ENCODE data around the gene SIAH2.

The SIAH2 gene

DNA sequence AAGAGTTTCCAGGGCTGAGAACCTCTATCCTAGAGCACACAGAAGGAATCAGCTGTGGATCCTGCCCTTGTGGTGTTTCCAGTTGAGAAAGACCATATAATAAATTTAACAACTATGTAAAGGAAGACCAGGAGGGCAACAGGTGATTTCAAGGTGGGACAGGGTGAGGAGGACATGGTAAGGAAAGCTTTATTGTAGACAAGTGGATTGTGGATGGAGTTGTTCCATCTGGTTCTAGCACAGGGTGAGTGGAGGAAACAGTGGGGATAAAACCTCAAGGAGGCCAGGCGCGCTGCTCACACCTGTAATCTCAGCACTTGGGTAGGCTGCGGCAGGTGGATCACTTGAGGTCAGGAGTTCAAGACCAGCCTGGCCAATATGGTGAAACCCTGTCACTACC is 17.1 kb downstream of the SIAH2 start:
- no peaks in the 10 kb centered on the region for H3K36me3 ChIP-seq (ENCODE audit: control insufficient read depth, insufficient read depth, low read length)
- no peaks in the 10 kb centered on the region for H3K27me3 ChIP-seq (ENCODE audit: control insufficient read depth, insufficient read depth, low read length)
- no peak overlapping the region for H3K4me3 ChIP-seq (ENCODE audit: low read depth, low read length)
- H3K9ac ChIP-seq (ENCODE audit: low read depth, low read length): no peak overlapping the region
- no peaks in the 10 kb centered on the region for H3K9me3 ChIP-seq (ENCODE audit: control insufficient read depth, insufficient read depth, low read length)
- H3K4me1 ChIP-seq (ENCODE audit: control insufficient read depth, insufficient read depth, low read length): no peaks in the 10 kb centered on the region

DNA sequence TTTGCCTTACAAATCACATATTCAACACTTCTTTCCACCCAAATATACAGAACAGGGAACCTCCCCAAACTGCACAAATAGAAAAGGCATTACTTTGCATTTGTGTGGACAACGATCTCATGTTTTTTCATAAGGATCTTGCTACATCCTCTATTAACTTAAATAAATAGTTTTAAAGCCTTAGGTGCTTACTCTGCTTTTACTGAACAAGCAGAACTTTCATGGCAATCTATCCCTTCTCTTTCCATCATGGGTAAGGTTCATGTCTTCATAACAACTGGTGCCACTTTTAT is 18.1 kb downstream of the SIAH2 start:
- Histone ChIP-seq H3K9ac (ENCODE audit: low read depth, low read length) (no peak overlapping the region), H3K4me3 (ENCODE audit: low read depth, low read length) (no peak overlapping the region), H3K4me1 (ENCODE audit: control insufficient read depth, insufficient read depth, low read length) (no peaks in the 10 kb centered on the region), H3K27me3 (ENCODE audit: control insufficient read depth, insufficient read depth, low read length) (no peaks in the 10 kb centered on the region), H3K36me3 (ENCODE audit: control insufficient read depth, insufficient read depth, low read length) (no peaks in the 10 kb centered on the region), H3K9me3 (ENCODE audit: control insufficient read depth, insufficient read depth, low read length) (no peaks in the 10 kb centered on the region)

GRCh38 chr3:150744041-150744918 is 18.7 kb downstream of the SIAH2 start:
- H3K4me1 ChIP-seq (ENCODE audit: control insufficient read depth, insufficient read depth, low read length): no peaks in the 10 kb centered on the region

GRCh38 chr3:150743508-150743907 is 19.5 kb downstream of the SIAH2 start:
- H3K4me1 ChIP-seq (ENCODE audit: control insufficient read depth, insufficient read depth, low read length): no peaks in the 10 kb centered on the region
- H3K9ac ChIP-seq (ENCODE audit: low read depth, low read length): no peak overlapping the region
- no peak overlapping the region for H3K4me3 ChIP-seq (ENCODE audit: low read depth, low read length)
- no peaks in the 10 kb centered on the region for H3K27me3 ChIP-seq (ENCODE audit: control insufficient read depth, insufficient read depth, low read length)
- H3K9me3 ChIP-seq (ENCODE audit: control insufficient read depth, insufficient read depth, low read length): no peaks in the 10 kb centered on the region
- no peaks in the 10 kb centered on the region for H3K36me3 ChIP-seq (ENCODE audit: control insufficient read depth, insufficient read depth, low read length)

More at GRCh38 chr3:150744041-150744918, 18.7 kb downstream of the SIAH2 start:
- Histone ChIP-seq H3K36me3 (ENCODE audit: control insufficient read depth, insufficient read depth, low read length) (no peaks in the 10 kb centered on the region), H3K9me3 (ENCODE audit: control insufficient read depth, insufficient read depth, low read length) (no peaks in the 10 kb centered on the region), H3K9ac (ENCODE audit: low read depth, low read length) (no peak overlapping the region), H3K27me3 (ENCODE audit: control insufficient read depth, insufficient read depth, low read length) (no peaks in the 10 kb centered on the region), H3K4me3 (ENCODE audit: low read depth, low read length) (no peak overlapping the region)

GRCh38 chr3:150742679-150743078 is 20.3 kb downstream of the SIAH2 start:
- Histone ChIP-seq H3K4me1 (ENCODE audit: control insufficient read depth, insufficient read depth, low read length) (no peaks in the 10 kb centered on the region), H3K9ac (ENCODE audit: low read depth, low read length) (no peak overlapping the region), H3K4me3 (ENCODE audit: low read depth, low read length) (no peak overlapping the region), H3K9me3 (ENCODE audit: control insufficient read depth, insufficient read depth, low read length) (no peaks in the 10 kb centered on the region), H3K27me3 (ENCODE audit: control insufficient read depth, insufficient read depth, low read length) (no peaks in the 10 kb centered on the region), H3K36me3 (ENCODE audit: control insufficient read depth, insufficient read depth, low read length) (no peaks in the 10 kb centered on the region)

DNA sequence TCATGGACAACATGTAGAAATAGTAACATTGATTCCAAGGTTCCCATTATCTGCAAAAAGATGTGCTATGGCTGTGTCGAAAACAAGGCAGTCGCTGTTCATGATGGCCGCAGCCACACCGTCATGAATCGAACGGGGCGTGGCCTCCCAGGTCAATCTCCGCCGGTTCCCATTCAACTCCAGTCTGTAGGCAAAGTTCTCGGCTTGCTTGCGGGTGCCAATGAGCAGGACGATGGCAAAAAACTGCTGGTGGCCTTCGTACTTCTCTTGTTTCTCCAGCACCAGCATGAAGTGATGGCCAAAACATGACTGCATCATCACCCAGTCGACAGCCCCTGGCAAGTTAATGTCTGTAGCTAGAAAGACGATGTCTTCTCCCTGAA is 20.8 kb downstream of the SIAH2 start:
- no peaks in the 10 kb centered on the region for H3K27me3 ChIP-seq (ENCODE audit: control insufficient read depth, insufficient read depth, low read length)
- H3K9me3 ChIP-seq (ENCODE audit: control insufficient read depth, insufficient read depth, low read length): no peaks in the 10 kb centered on the region
- H3K4me3 ChIP-seq (ENCODE audit: low read depth, low read length): no peak overlapping the region
- no peak overlapping the region for H3K9ac ChIP-seq (ENCODE audit: low read depth, low read length)
- no peaks in the 10 kb centered on the region for H3K36me3 ChIP-seq (ENCODE audit: control insufficient read depth, insufficient read depth, low read length)
- H3K4me1 ChIP-seq (ENCODE audit: control insufficient read depth, insufficient read depth, low read length): no peaks in the 10 kb centered on the region

DNA sequence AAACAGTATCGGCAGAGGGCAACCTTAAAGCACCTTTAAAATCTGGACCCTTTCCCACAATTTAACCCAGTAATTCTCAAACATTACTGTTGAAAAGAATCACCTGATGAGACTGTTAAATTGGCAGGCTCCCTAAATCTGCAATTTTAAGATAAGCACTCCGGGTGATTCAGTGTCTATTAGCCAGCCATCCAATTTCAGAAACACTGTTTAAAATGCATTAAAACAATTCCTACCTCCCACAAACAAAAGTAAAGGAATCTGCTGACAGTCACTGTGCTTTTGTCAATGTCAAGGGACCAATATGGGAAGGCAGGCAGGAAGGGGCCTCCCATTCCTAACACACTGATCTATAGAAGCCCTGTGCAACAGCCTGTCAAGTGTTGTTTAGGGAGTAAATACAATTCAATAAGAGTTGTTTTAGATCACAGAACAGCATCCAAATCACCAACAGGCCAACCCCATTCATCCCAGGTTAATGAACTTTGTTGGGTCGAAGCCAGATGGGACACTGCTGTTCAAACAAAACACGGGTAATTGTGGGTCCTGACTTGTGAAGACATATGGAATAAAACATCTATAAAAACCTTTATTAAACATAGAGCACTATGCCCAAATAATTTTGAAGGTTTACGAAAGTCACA is 21.4 kb downstream of the SIAH2 start:
- Histone ChIP-seq H3K4me1 (ENCODE audit: control insufficient read depth, insufficient read depth, low read length) (no peaks in the 10 kb centered on the region), H3K4me3 (ENCODE audit: low read depth, low read length) (no peak overlapping the region), H3K36me3 (ENCODE audit: control insufficient read depth, insufficient read depth, low read length) (no peaks in the 10 kb centered on the region), H3K9me3 (ENCODE audit: control insufficient read depth, insufficient read depth, low read length) (no peaks in the 10 kb centered on the region), H3K27me3 (ENCODE audit: control insufficient read depth, insufficient read depth, low read length) (no peaks in the 10 kb centered on the region), H3K9ac (ENCODE audit: low read depth, low read length) (no peak overlapping the region)

- H3K4me3 ChIP-seq (ENCODE audit: low read depth, low read length): no peak overlapping the region
- H3K27me3 ChIP-seq (ENCODE audit: control insufficient read depth, insufficient read depth, low read length): no peaks in the 10 kb centered on the region
- no peaks in the 10 kb centered on the region for H3K36me3 ChIP-seq (ENCODE audit: control insufficient read depth, insufficient read depth, low read length)
- no peaks in the 10 kb centered on the region for H3K4me1 ChIP-seq (ENCODE audit: control insufficient read depth, insufficient read depth, low read length)
- no peaks in the 10 kb centered on the region for H3K9me3 ChIP-seq (ENCODE audit: control insufficient read depth, insufficient read depth, low read length)
- no peak overlapping the region for H3K9ac ChIP-seq (ENCODE audit: low read depth, low read length)
These were observed 22.1 kb downstream of the SIAH2 start for GRCh38 chr3:150740733-150741496.

DNA sequence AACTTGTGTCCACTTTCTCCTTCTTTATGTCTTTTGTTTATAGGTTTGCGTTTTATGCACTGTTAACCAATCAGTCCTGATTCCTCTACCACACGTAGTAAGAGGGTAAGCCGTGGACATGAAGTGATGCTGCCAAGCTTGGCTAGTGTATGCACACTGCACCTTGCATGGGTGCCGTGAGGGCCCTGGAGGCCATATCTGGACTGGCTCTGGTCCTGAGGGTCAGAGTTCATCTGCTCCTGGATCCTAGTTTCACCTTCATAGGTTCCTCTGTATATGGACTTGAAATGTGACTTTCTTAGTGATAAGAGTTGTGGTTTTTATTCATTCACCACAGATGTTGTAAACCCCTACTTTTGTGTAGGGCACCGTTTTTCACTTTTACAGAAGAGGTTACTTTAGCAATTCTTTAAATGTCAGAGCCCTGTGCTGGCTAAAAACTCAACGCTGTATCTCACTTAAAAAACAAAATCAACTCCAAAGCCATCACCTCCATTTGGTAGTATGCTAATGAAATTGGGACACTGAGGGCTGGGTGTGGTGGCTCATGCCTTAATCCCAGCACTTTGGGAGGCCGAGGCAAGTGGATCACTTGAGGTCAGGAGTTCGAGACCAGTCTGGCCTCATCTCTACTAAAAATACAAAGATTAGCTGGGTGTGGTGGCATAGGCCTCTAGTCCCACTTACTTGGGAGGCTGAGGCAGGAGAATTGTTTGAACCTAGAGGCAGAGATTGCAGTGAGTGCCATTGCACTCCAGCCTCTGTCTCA is 22.9 kb downstream of the SIAH2 start:
- no peaks in the 10 kb centered on the region for H3K27me3 ChIP-seq (ENCODE audit: control insufficient read depth, insufficient read depth, low read length)
- no peaks in the 10 kb centered on the region for H3K36me3 ChIP-seq (ENCODE audit: control insufficient read depth, insufficient read depth, low read length)
- no peak overlapping the region for H3K4me3 ChIP-seq (ENCODE audit: low read depth, low read length)
- no peaks in the 10 kb centered on the region for H3K4me1 ChIP-seq (ENCODE audit: control insufficient read depth, insufficient read depth, low read length)
- no peak overlapping the region for H3K9ac ChIP-seq (ENCODE audit: low read depth, low read length)
- H3K9me3 ChIP-seq (ENCODE audit: control insufficient read depth, insufficient read depth, low read length): no peaks in the 10 kb centered on the region

DNA sequence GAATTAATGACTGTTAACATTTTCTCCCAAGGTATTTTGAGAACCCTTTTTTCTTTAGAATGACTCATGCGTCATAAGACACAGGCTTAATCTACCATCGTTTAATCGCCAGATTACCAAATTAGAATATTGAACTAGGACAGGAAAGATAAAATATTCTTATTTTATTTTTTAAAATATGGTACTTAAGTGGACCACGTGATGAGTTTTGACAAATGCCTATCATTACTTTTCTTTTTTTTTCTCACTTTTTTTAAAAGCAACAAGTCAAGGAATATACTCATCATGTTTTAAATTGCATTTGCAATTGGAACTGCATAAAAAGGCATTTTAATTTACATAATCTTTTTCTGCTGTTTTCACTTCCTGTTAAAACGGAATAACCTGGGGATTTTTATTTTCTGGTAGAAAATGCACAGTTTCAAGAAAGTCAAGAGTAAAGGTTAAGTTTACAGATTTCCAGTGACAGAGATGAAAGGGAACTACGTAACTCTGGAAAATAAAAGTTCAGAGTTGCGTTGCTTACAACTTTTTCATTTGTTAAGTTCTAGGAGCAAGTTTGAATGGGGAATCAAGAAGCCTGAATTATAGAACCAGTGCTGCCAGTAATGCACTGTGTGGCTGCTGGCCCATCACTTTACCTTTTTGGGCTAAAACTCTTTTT is 23.6 kb downstream of the SIAH2 start:
- H3K4me1 ChIP-seq (ENCODE audit: control insufficient read depth, insufficient read depth, low read length): no peaks in the 10 kb centered on the region
- H3K9ac ChIP-seq (ENCODE audit: low read depth, low read length): no peak overlapping the region
- no peak overlapping the region for H3K4me3 ChIP-seq (ENCODE audit: low read depth, low read length)

GRCh38 chr3:150738688-150739087 is 24.3 kb downstream of the SIAH2 start:
- no peaks in the 10 kb centered on the region for H3K4me1 ChIP-seq (ENCODE audit: control insufficient read depth, insufficient read depth, low read length)
- H3K27me3 ChIP-seq (ENCODE audit: control insufficient read depth, insufficient read depth, low read length): no peaks in the 10 kb centered on the region
- no peak overlapping the region for H3K9ac ChIP-seq (ENCODE audit: low read depth, low read length)
- H3K9me3 ChIP-seq (ENCODE audit: control insufficient read depth, insufficient read depth, low read length): no peaks in the 10 kb centered on the region
- no peak overlapping the region for H3K4me3 ChIP-seq (ENCODE audit: low read depth, low read length)
- no peaks in the 10 kb centered on the region for H3K36me3 ChIP-seq (ENCODE audit: control insufficient read depth, insufficient read depth, low read length)

More for the DNA sequence above, 23.6 kb downstream of the SIAH2 start:
- Histone ChIP-seq H3K9me3 (ENCODE audit: control insufficient read depth, insufficient read depth, low read length) (no peaks in the 10 kb centered on the region), H3K27me3 (ENCODE audit: control insufficient read depth, insufficient read depth, low read length) (no peaks in the 10 kb centered on the region), H3K36me3 (ENCODE audit: control insufficient read depth, insufficient read depth, low read length) (no peaks in the 10 kb centered on the region)

Measured in iPS-15b (cell line).